A172 (cell line): ENCODE data around the gene WDR87. TPM values are rescaled to one million over a fixed set of nuclear protein-coding genes. Genes with fewer than 3 reads are reported as not detected.
"Not testable (repeated sequence)": the region's sequence is repeated elsewhere in the genome, so short reads cannot be mapped to it uniquely, and the experiment has no call there.

ENCODE experiments used
- DNase-seq: peaks from one replicate; pipeline ENCODE4 v3.0.0-alpha.2; 2015; ENCODE audit warnings: low spot score
- total RNA-seq: library from RNA; depleted of rRNA; stranded (reverse); fragments of >200 nt; shearing (Covaris generic); gene quantifications from 2 replicates; pipeline ENCODE4 v1.2.3, GENCODE V29; 2014

Gene WDR87
- total RNA-seq, 1 experiment from 2014 or later: not detected

DNA sequence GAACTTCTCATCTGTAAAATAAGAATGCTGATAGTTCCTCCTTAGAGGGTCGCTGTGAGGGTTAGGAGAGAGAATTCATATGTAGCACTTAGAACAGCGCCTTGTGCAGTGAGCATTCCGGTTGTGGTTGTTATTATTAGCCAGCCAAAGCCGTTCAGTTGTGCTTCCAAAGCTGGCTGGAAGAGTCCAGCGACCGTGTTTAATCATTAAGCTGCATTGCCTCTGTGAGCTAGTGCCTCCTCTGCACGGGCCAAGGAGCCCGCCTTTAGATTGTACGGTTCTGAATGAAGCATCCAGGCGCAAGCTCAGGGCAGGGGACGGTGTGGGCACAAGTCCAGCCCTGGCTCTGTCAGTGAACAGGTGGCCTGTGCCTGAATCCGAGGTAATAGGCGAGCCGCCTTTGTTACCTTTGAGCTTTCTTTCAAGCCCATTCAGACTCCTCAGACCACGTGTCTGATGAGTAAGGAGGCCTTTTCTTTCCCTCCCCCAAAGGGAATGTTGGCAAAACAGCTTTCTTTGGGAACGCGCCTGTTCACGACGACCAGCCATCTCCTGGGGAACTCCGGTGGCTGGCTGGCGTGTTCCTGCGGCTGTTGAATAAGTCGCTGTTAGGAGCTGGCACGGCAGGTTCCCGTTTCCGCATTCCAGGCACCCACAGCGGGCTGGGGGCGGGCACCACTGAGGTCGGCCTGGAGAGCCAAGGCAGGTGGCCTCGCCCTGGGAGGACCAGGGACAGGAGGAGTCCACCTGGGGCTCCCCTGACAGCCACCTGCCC lies 25.7 kb upstream of the WDR87 start:
- DNase-seq: peak; percentile 95

DNA sequence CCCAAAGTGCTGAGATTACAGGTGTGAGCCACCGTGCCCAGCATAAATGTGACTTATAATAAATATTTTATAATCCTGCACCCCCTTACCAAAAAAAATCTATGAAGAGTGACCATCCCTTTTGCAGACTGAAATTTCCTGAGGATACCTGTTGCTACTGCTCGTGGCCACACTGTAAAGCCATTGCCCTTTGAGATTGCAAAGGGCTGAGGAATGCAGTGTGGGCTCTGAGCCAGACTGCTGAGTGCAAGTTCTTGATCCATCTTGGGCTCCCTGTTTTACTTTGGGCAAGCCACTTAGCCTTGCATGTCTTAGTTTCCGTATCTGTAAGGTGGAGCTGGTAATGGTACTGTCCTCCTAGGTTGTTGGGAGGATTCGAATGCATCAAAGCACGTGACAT lies 24.0 kb upstream of the WDR87 start:
- DNase-seq: no peak

DNA sequence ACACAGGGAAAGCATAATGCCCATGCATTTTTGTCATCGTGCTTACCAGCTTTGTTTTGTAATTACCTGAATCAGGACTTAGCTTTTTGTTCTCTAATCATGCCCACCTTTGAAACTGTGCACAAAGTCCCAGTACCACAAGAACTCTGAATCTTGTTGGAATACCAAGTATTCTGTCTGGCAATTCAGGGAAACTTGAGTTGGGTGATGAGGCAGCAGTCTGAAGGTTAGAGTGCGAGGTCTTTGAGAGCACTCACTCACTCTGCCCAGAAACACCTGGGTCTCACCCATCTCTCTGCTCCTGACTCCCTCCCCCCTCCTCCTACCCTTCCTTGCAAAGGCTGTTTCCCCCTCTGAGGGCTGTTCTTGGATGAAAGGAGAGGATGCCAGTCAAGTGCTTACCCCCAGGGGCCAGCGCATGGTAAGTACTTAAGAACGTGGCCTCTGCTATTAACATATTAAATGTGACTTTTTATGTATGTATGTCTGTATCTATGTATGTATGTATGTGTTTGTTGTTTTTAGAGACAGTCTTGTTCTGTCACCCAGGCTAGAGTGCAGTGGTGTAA lies 23.0 kb upstream of the WDR87 start:
- no peak for DNase-seq

DNA sequence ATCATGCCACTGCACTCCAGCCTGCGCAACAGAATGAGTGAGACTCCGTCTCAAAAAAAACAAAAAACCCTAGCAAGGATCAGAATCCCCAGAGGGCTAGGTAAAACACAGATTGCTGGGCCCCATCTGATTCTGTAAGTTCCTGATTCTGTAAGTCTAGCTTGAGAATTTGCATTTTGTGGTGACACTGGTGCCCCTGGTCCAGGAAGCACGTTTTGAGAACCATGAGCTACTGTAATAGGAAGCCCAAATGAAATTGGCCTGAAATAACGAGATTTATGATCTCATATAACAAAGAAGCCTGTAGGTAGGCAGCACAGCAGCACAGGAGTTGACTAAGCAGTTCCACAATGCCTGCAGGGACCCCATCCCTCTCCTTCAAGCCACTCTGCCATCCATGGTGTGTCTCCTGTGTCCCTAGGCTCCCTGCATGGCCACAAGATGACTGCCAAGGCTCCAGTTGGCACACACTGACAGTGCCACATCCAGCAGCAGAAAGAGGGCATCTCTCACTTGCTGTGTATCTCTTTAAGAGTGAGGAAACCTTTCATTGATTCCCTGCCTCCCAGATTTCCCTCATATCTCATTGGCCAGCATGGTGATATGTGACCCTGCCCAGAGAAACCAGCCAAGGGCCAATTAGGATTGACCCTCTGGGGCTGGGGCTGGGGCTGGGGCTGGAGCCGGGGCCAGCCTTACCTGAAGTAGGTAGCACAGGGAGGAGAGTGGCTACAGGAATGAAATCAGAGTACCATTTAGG lies 22.3 kb upstream of the WDR87 start:
- DNase-seq: no peak

DNA sequence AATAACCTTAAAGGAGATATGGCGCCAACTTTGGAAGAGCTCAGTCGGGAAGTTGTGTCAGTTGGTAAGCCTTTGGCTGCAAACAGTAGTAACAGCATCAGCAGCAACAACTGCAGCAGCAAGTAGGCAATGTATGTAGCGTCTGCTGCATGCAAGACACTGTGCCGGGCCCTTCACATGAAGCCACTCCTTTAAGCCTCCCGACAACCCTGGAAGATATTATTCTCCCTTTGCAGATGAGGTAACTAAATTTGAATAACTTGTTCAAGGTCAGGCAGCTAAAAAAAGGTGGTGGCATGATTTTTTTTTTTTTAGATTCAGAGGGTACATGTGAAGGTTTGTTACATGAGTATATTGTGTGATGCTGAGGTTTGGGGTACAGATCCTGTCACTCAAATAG lies 20.3 kb upstream of the WDR87 start:
- no peak for DNase-seq

DNA sequence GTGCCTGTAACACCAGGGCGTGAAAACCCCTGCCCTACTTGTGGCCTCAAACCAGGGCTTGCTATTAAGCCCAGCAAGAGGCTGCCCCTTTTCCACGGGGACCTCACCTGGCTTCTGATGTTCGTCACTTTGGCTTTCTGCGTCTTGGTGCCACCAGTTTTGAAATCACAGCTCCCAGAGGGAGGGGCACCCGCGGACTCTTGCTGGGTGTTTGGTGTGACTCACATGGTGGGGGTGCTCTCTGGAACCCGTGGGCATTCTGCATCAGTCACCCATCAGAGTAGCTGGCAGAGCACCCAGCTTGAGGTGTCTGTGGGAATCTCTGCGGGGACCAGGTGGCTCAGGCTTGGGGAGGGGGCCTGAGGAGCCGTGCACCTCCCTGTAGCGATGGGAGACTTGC lies 19.9 kb upstream of the WDR87 start:
- DNase-seq: no peak

DNA sequence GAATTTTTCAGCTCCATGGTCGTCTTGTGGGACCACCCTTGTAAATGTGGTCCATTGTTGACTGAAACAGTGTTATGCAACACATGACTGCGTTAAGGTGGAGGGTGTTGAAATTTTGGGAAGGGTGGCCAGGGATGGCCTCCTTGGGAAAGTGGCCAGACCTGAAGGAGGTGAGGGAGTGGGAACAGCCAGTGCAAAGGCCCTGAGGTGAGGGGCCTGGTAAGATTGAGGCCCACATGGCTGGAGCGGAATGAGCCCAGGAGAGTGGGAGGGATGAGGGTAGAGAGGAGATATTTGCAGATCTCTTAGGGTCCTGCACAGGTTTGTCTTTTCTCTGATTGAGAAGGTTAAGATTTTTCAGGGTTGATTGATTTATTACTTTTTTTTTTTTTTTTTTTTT lies 18.8 kb upstream of the WDR87 start:
- no peak for DNase-seq

DNA sequence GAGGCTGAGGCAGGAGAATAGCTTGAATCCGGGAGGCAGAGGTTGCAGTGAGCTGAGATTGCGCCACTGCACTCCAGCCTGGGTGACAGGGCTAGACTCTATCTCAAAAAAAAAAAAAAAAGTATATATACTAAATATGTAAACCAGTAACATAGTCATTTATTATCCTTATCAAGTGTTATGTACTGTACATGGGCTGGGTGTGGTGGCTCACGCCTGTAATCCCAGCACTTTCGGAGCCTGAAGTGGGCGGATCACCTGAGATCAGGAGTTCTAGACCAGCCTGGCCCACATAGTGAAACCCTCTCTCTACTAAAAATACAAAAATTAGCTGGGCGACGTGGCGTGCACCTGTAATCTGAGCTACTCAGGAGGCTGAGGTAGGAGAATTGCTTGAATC lies 18.2 kb upstream of the WDR87 start:
- DNase-seq: not testable (repeated sequence)

DNA sequence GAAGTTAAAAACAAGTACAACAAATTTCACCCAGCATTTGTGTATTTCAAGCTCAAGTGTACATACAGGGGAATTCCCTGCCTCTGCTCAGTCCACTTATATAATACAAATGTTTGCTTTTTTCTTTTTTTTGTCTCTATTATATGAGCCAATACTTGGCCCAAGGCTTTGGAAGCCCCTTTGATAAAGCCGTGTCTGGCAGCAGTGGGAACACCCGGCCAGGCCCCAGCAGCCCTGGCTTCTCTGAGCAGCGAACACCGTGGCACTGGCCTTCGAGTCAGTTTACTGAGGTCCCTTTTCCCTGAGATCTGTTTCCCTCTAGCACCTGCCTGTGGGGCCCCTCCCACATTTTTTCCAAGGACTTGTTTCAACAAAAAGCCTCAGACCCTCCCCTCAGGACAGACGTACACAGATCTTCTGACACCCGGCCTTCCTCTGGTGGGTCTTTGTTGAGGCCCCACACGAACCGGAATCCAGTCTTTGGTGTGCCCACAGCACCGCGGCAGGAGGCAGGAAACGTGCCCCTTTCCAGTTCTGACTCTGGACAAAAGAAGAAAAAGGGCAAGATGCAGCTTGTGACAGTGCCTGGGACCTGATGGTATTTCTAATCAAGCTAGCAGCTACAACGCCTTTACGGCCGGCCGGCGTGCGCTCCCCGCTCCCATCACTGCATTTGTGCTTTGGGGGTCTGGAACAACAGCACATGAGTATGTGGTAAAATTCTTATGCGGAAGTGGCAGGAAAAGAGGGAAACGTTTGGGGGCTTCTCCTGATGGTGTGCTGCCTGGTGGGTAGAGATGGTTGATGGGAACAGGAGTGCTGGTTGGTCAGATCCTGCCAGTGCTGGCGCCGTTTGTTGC lies 14.4 kb upstream of the WDR87 start:
- no peak for DNase-seq

DNA sequence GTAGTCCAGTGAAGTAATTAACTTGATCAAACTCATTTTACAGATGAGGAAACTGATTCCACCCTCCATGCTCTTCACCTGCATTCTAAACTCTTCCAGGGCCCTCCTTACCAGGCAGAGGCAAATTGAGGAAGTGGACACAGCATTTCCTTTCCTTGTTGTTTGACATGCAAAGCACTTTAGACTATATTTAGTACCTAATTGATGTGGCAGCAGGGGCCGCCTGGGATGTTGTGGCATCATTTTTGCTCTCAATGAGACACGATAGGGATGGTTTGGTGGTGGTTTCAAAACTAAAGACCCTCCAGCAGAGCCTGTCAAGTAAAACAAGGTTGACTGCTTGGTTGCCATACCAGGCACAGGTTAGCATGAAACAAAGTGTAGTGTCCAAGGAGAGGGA lies 8.5 kb upstream of the WDR87 start:
- no peak for DNase-seq

DNA sequence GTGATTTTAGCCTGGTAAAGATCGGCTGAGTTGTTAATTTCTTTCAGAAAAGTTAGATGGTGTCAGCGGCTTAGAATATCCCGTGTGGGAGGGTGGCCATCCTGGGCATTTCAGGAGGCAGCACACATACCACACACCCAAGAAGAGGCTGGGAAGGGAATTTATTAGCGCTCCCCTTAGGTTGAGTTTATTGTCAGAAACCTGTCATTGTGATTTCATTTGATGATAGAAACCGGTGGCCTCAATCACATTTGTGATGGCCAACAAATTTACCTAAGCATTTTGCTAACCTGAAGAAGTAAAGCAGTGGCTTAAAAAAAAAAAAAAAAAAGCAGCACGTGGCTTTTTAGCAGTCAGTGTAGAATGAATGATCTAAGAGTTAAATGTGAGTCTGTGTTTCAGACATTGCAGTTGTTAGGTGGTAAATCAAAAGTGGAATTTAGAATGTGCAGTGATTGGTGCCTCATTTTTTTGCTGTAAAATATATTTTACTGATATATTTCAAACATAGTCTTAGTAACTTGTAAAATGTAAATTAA lies 3.3 kb upstream of the WDR87 start:
- DNase-seq: no peak

DNA sequence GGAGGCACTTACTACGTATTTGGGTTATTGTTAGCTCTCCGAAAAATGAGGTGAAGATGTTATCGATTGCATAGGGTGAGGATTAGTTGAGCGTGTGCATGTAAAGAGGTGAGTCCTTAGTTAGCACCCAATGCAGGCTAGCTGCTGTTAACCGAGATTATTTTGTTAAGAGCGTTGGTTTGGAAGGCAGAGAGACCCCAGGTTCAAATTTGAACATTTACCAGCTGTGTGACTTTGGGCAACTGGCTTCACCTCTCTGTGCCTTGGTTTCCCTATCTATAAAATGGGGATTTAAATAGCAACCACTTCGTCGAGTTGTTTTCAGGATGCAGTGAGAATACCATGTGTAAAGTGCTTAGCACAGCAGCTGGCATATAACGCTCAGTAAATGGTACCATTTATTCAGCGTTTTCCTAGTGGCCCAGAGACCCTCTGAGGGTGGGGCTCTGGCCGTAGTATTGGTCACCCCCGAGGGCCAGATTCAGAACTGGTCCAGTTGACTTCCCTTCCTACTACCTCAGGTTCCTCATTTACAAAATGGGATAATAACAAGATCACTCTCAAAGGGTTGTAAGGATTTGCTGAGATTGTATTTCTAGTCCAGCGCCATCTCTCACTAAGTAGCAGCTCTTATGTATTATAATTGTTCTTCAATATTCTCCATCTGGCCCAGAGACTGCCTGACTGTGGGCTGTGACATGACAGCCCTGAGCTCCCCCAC lies 1.5 kb upstream of the WDR87 start:
- no peak for DNase-seq

DNA sequence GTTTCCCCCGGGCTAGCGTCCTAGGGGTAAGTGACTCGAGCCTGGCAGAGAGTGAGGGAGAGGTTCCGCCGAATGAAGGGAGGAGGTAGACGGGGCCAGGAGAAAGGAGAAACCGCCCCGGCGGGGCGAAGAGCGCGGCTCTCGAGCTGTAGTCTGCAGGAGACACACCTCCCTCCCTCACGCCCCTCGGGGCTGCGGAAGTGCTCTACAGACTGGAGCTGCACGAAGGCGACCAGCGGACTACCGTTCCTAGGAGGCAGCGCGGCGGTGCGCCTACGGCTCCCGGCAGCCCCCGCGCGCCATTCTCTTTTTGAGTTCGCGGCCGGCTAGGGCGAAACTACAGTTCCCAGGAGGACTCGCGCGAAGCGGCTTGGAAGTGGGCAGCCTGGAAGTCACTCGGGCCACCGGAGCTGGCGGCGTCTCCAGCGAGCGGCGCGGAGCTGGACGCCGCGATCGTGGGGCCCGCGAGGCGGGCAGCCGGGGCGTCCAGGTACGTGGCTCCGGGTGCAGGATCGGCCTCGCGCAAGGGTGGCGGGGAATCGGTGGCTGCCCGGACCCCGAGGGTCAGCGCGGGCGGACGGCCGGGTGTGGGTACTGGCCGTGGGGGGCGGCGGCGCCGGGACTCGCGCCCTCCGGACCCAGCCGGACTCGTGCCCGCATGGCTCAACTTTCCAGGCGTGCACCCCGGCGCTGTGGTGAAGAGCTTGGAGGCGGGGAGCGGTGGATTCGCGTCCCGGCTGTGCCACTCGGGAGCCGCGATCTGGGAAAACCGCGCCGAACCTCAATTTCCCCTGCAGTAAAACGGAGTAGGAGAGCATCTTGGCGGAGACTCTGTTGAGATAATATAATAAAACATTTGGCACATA lies 708 bp upstream of the WDR87 start, which contains the start of gene SIPA1L3:
TSS of gene SIPA1L3 (plus strand) at position 340 of the 866 bp plus-strand sequence. CDS start 174,358 bp downstream, outside the sequence.
- DNase-seq: peak; percentile 92

DNA sequence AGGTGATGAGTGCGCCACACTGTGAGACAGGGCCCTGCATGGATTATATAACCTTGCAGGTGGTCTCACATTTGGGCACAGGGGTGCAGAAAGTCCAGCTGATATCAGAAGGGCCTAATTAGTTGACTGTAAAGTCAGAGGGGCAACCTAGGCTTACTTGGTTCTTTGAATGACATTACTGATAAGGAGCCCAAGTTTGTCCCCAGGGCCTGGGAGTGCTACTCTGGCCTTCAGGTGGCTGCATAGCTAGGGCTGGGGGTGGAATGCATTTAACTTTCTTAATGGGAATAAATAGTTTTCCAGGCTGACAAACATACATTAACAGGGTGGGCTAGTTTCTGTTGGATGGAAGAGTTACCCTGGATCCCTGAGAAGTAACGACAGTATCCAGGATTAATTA lies 3.3 kb downstream of the WDR87 start:
- no peak for DNase-seq

DNA sequence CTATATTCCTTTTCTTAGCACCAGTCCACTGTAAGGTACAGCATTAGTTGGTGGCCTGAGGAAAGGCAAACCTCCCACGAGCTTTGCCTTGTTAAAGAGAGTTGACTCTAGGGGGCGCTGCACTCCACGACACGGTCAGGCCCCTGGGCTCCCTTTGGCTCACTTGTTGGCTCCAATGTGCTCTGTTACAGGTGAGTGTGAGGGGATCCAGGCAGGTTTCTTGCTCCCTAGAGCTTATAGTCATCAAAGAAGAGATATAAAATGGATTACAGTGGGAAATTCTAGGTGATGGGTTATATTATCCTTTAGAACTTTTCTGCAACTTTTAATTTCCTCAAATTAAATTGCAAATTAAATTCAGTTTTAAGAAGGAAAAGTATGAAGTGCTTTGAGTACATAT lies 3.7 kb downstream of the WDR87 start:
- peak; percentile 79 for DNase-seq

DNA sequence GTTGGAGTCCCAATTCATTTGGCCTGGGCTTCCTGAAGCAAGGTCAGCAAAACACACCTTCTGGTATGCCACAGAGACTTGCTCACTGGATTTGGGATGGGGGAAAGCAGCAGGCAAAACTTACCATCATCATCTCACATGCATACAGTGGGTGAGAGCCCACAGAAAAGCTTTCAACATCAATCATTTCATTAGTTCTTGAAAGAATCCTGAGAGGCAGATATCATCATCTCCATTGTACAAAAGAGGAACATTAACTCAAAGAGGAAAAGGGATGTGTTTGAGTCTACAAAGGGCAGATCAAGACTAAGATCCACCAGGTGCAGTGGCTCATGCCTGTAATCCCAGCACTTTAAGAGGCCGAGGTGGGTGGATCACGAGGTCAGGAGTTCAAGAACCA lies 6.4 kb downstream of the WDR87 start:
- no peak for DNase-seq

DNA sequence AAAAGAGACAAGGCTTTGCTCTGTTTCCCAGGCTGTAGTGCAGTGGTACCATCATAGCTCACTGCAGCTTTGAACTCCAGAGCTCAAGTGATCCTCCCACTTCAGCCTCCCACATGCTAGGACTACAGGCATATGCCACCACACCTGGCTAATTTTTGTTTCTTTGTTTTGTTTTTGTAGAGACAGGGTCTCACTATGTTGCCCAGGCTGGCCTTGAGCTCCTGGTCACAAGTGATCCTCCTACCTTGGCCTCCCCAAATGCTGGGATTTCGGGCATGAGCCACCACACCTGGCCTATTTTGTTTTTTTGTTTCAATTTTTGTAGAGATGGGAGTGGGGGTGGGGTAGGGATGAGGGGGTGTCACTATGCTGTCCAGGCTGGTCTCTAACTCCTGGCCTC lies 6.9 kb downstream of the WDR87 start:
- DNase-seq: no peak

DNA sequence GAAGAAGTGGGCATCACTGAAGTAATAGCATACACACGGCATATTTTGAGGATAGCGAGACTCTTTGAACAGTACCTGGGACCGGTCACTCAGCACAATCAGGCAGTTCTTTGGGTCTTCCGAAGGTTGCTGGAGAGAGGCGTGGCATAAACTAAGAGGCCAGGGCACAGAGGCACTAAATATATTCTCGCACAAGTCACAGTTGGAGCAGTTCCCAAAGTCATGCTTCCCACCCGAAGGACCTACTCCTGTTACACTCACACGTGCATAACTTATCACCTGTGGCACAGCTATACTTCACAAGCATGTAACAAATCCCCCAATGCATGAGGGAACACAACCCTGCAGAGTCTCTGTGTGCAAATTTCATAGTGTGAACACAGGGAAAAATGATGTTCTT lies 10.2 kb downstream of the WDR87 start:
- DNase-seq: no peak

DNA sequence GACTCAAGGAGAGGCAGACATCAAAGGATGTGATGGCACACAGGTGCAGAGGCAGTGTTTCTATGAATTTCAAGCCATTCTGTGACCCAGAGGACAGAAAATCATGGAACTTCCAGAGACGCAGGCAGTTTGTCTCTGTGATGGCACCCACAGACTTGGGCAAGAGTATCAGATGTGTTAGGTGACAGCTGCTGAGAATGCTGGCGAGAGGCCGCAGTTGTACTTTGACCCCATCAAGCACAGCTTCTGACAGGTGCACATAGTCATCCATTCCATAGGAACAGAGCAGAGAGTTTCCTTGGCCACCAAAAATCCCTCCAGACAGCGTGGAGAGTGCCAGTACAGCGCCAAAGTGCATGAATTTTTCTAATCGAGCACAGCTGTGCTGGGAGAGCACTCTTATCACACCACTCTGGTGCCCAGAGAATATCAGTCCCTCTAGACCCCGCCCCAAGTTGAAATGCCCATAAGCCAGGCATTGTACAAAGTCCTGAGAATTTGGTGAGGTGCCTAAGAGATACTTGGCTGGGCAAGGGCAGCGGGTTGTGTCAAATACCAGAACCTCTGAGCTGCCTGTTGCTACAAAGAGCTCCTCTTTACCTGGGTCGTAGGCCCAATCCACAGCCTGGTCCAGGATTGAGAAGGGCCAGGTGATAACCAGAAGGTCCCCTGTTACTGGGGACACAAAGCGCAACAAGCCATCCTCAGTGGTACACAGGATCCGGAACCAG lies 12.4 kb downstream of the WDR87 start:
- DNase-seq: no peak
